Spleen (tissue), 7 donors: ENCODE measurements around the gene DDAH1.

Experiments used
- CTCF ChIP-seq, 11 experiments: fragments of 200-600 bp in 7 of 11; fragments of 450-650 bp in 4 of 11; sonication (generic) in 4 of 11; IDR thresholded peaks in 8 of 11; conservative IDR thresholded peaks in 3 of 11; 1 replicate in 7 of 11; 2 replicates in 4 of 11; pipeline versions ENCODE4 v1.4.0 to v1.8.0; 2016 to 2021; ENCODE audit warnings: antibody characterized with exemption in 11 of 11, inconsistent platforms in 4 of 11, mild to moderate bottlenecking in 1 of 11
- POLR2A ChIP-seq, 3 donors: fragments of 450-650 bp; IDR thresholded peaks; one replicate each; pipeline ENCODE4 v1.5.1; 2017; ENCODE audit warnings: antibody characterized with exemption in 3 of 3, mild to moderate bottlenecking in 1 of 3
- POLR2AphosphoS5 ChIP-seq, 3 donors: sonication (generic); formaldehyde crosslinking; IDR thresholded peaks; one replicate each; pipeline ENCODE4 v1.5.1; 2017; ENCODE audit warnings: antibody characterized with exemption in 3 of 3
- donor health status: DM: no; HTN: no; CAD: no; lungs with moderate emphysema.
- donor health status: DM: no; HTN: no; CAD: no.
- donor health status: DM: no; HTN: no; CAD: no.

GRCh38 chr1:85374160-85374559 is 90.8 kb downstream of the DDAH1 start:
- TF ChIP-seq CTCF (IDR thresholded peaks at IDR 0.05 in 8 of 11, conservative IDR thresholded peaks at IDR 0.05 in 3 of 11), result no peak
- TF ChIP-seq POLR2A (IDR thresholded peaks at IDR 0.05), result no peak
- no peak for TF ChIP-seq POLR2AphosphoS5 (IDR thresholded peaks at IDR 0.05)
